SK-N-SH (cell line): ENCODE results near the gene CFAP70. TPM values are rescaled to one million over a fixed set of nuclear protein-coding genes. Genes with fewer than 3 reads are reported as not detected.
"Not testable (repeated sequence)": the region's sequence is repeated elsewhere in the genome, so short reads cannot be mapped to it uniquely, and the experiment has no call there.

Experiments used
- CTCF ChIA-PET: fragments of 300-600, 350-600 bp; formaldehyde crosslinking; extraction: SDS; loops from one replicate; lab custom pipeline; 2021; lab: Yijun Ruan, JAX
- POLR2A ChIA-PET: fragments of 350-600 bp; sonication (Branson Sonifier 250); formaldehyde crosslinking; extraction: SDS; loops from one replicate; lab custom pipeline; 2020; ENCODE audit warnings: antibody characterized with exemption, inconsistent platforms; lab: Yijun Ruan, JAX
- DNase-seq: peaks from one replicate; pipeline ENCODE4 v3.0.0; 2012
- H2AFZ ChIP-seq: fragments of 200-600 bp; sonication (generic); 2 replicates; pipeline ENCODE4 v1.8.1; 2016; ENCODE audit warnings: antibody characterized with exemption, mild to moderate bottlenecking, low read depth
- H3F3A ChIP-seq: fragments of 200-600 bp; sonication (generic); replicated peaks from 2 replicates; pipeline ENCODE3; 2016; ENCODE audit warnings: antibody characterized with exemption, mild to moderate bottlenecking; ENCODE audit not compliant: insufficient read depth
- H3K27ac ChIP-seq, 2 experiments: fragments of 200-500 bp in 1 of 2; fragments of 200-600 bp in 1 of 2; sonication (Bioruptor generic) in 1 of 2; sonication (generic), shearing (Covaris generic) in 1 of 2; 2 replicates each; pipeline versions ENCODE4 v1.5.1 to v1.6.1; 2014 to 2016; ENCODE audit warnings: low read depth in 2 of 2, inconsistent platforms in 1 of 2, low read length in 1 of 2, mild to moderate bottlenecking in 1 of 2, mixed read lengths in 1 of 2
- H3K27me3 ChIP-seq: fragments of 200-600 bp; sonication (generic), shearing (Covaris generic); 2 replicates; pipeline ENCODE4 v1.6.1; 2016; ENCODE audit warnings: mixed run types; ENCODE audit not compliant: insufficient read depth
- H3K36me3 ChIP-seq, 2 experiments: fragments of 200-500 bp in 1 of 2; fragments of 200-600 bp in 1 of 2; sonication (Bioruptor generic) in 1 of 2; sonication (generic) in 1 of 2; replicated peaks in 1 of 2; 2 replicates each; pipeline versions ENCODE3 to v1.5.1; 2014 to 2016; ENCODE audit warnings: low read length in 1 of 2, mild to moderate bottlenecking in 1 of 2; ENCODE audit not compliant: insufficient read depth in 2 of 2, control insufficient read depth in 1 of 2
- H3K4me1 ChIP-seq, 2 experiments: fragments of 200-500 bp in 1 of 2; fragments of 200-600 bp in 1 of 2; sonication (Bioruptor generic) in 1 of 2; sonication (generic), shearing (Covaris generic) in 1 of 2; 2 replicates each; pipeline versions ENCODE4 v1.5.1 to v1.6.1; 2014 to 2016; ENCODE audit warnings: low read depth in 1 of 2, low read length in 1 of 2, mixed run types in 1 of 2; ENCODE audit not compliant: insufficient read depth in 2 of 2, control insufficient read depth in 1 of 2
- H3K4me2 ChIP-seq: fragments of 200-600 bp; sonication (generic), shearing (Covaris generic); 2 replicates; pipeline ENCODE4 v1.6.1; 2017; ENCODE audit warnings: mixed run types
- H3K4me3 ChIP-seq, 2 experiments: fragments of 200-500 bp in 1 of 2; fragments of 200-600 bp in 1 of 2; sonication (Bioruptor generic) in 1 of 2; sonication (generic), shearing (Covaris generic) in 1 of 2; 2 replicates each; pipeline versions ENCODE4 v1.5.1 to v1.8.1; 2014 to 2016; ENCODE audit warnings: low read depth in 2 of 2, inconsistent platforms in 1 of 2, low read length in 1 of 2, mild to moderate bottlenecking in 1 of 2, mixed read lengths in 1 of 2, moderate library complexity in 1 of 2
- H3K79me2 ChIP-seq: fragments of 200-600 bp; sonication (generic); 2 replicates; pipeline ENCODE4 v1.8.1; 2017; ENCODE audit warnings: mild to moderate bottlenecking; ENCODE audit not compliant: insufficient read depth
- H3K9ac ChIP-seq: fragments of 200-600 bp; sonication (generic); 2 replicates; pipeline ENCODE4 v1.6.1; 2017; ENCODE audit warnings: mixed run types
- H3K9me2 ChIP-seq: fragments of 200-600 bp; sonication (generic); 2 replicates; pipeline ENCODE4 v1.6.1; 2017; ENCODE audit warnings: mixed run types
- H3K9me3 ChIP-seq: fragments of 200-600 bp; sonication (generic); 2 replicates; pipeline ENCODE4 v1.6.1; 2017; ENCODE audit warnings: mixed run types, mild to moderate bottlenecking, moderate library complexity
- H4K20me1 ChIP-seq: fragments of 200-600 bp; sonication (generic); 2 replicates; pipeline ENCODE4 v1.6.1; 2017; ENCODE audit warnings: mild to moderate bottlenecking, mixed run types; ENCODE audit not compliant: insufficient read depth
- CHD2 ChIP-seq: fragments of 150-350 bp; IDR thresholded peaks from 2 replicates; pipeline ENCODE4 v1.6.1; 2018; ENCODE audit warnings: low read length; ENCODE audit not compliant: partially characterized antibody
- EP300 ChIP-seq, 2 experiments: IDR thresholded peaks; 2 replicates each; pipeline versions ENCODE4 v1.4.0 to v1.6.1; 2012; ENCODE audit warnings: borderline replicate concordance in 1 of 2, low read depth in 1 of 2, low read length in 1 of 2
- EZH2phosphoT487 ChIP-seq: fragments of 200-600 bp; sonication (generic); IDR thresholded peaks from 2 replicates; pipeline ENCODE4 v1.6.1; 2017; ENCODE audit warnings: low read depth, mixed run types, mild to moderate bottlenecking, antibody characterized with exemption, moderate library complexity, borderline replicate concordance
- FOXJ3 ChIP-seq: sonication (generic); formaldehyde crosslinking; IDR thresholded peaks from 2 replicates; pipeline ENCODE4 v1.5.1; 2020; ENCODE audit warnings: mild to moderate bottlenecking, missing genetic modification reagents
- FOXM1 ChIP-seq: IDR thresholded peaks from 2 replicates; pipeline ENCODE4 v1.4.0; 2012; ENCODE audit warnings: low read depth, mild to moderate bottlenecking
- GABPA ChIP-seq: IDR thresholded peaks from 2 replicates; pipeline ENCODE4 v1.4.0; 2012; ENCODE audit warnings: low read depth, mild to moderate bottlenecking
- IRF3 ChIP-seq: fragments of 150-350 bp; IDR thresholded peaks from 2 replicates; pipeline ENCODE4 v1.6.1; 2016; ENCODE audit warnings: mild to moderate bottlenecking, low read depth, low read length
- MAX ChIP-seq: IDR thresholded peaks from 2 replicates; pipeline ENCODE4 v1.4.0; 2012; ENCODE audit warnings: low read depth
- NFIC ChIP-seq: IDR thresholded peaks from 2 replicates; pipeline ENCODE4 v1.4.0; 2012; ENCODE audit warnings: borderline replicate concordance
- NRF1 ChIP-seq: IDR thresholded peaks from 2 replicates; pipeline ENCODE4 v1.6.1; 2012; ENCODE audit warnings: low read depth, mild to moderate bottlenecking, low read length
- POLR2AphosphoS5 ChIP-seq: IDR thresholded peaks from 2 replicates; pipeline ENCODE4 v1.6.1; 2012; ENCODE audit warnings: low read depth, low read length
- RAD21 ChIP-seq: IDR thresholded peaks from 2 replicates; pipeline ENCODE4 v1.6.1; 2012; ENCODE audit warnings: mild to moderate bottlenecking, low read length
- RCOR1 ChIP-seq: fragments of 150-350 bp; IDR thresholded peaks from 2 replicates; pipeline ENCODE4 v1.6.1; 2017; ENCODE audit warnings: antibody characterized with exemption, low read length
- SMC3 ChIP-seq: IDR thresholded peaks from 2 replicates; pipeline ENCODE4 v1.6.1; 2012; ENCODE audit warnings: low read depth, low read length, improper control_type of control experiment
- TAF1 ChIP-seq: IDR thresholded peaks from 2 replicates; pipeline ENCODE4 v1.6.1; 2012; ENCODE audit warnings: low read depth, mild to moderate bottlenecking, low read length, moderate library complexity, borderline replicate concordance
- TCF12 ChIP-seq: IDR thresholded peaks from 2 replicates; pipeline ENCODE4 v1.4.0; 2012
- TEAD4 ChIP-seq: IDR thresholded peaks from 2 replicates; pipeline ENCODE4 v1.4.0; 2012; ENCODE audit warnings: mild to moderate bottlenecking, borderline replicate concordance; ENCODE audit not compliant: insufficient read depth
- USF1 ChIP-seq: IDR thresholded peaks from 2 replicates; pipeline ENCODE4 v1.4.0; 2012; ENCODE audit warnings: low read depth, borderline replicate concordance
- ZBTB33 ChIP-seq: IDR thresholded peaks from 2 replicates; pipeline ENCODE4 v1.4.0; 2012; ENCODE audit warnings: low read depth, borderline replicate concordance
- WGBS: methylation state at CpG from one replicate; pipeline ENCODE4 v1.1.6; 2017; ENCODE audit warnings: low lambda C conversion rate; 5-methylcytosine and 5-hydroxymethylcytosine counted together
- polyA plus RNA-seq, 3 experiments: library from polyadenylated mRNA; depleted of rRNA; stranded (reverse); fragments of >200 nt; gene quantifications; 2 replicates each; pipeline ENCODE4 v1.2.3, GENCODE V29; 2012

Gene CFAP70
- polyA plus RNA-seq, 1 of the 3 experiments (the other 2 are of a cell fraction): 0.74 TPM

- ChIA-PET POLR2A (interaction anchor here (1.1 kb wide), 1 partner anchor 9 kb away, joined by 3 read pairs; the partner anchor contains the start of gene MRPS16), CTCF (interaction anchor here (1.1 kb wide), 1 partner anchor 383 kb away, joined by 6 read pairs; no protein-coding TSS in a partner anchor)
- Histone ChIP-seq H3K4me2 (no peak overlapping the region), H2AFZ (peak overlapping the region; percentile 58; the same call in 1 of the 2 replicates), H3K4me3 (no peak overlapping the region), H3F3A (peaks cover 16% of the 10 kb centered on the region), H3K36me3 (no peaks in the 10 kb centered on the region), H3K9ac (no peak overlapping the region), H3K9me3 (no peaks in the 10 kb centered on the region), H3K4me1 (peaks cover 0 to 15% of the 10 kb centered on the region in 2 experiments; a peak in 2 of 4 replicates), H4K20me1 (no peaks in the 10 kb centered on the region), H3K27ac (peak overlapping the region in 1 of 2 experiments; percentile 49; a peak in 2 of 4 replicates), H3K79me2 (no peaks in the 10 kb centered on the region), H3K9me2 (no peaks in the 10 kb centered on the region), H3K27me3 (no peaks in the 10 kb centered on the region)
- DNase-seq: no peak
- WGBS: 88% methylated on average over 9 of the region's 9 CpGs
- TF ChIP-seq POLR2AphosphoS5: no peak
- TF ChIP-seq ZBTB33: no peak
- no peak for TF ChIP-seq CHD2
- no peak for TF ChIP-seq IRF3
- no peak for TF ChIP-seq FOXJ3 (CRISPR knock-in tag)
- no peak for TF ChIP-seq EZH2phosphoT487
- TF ChIP-seq TEAD4: no peak
- TF ChIP-seq SMC3: no peak
- TF ChIP-seq NRF1: no peak
- TF ChIP-seq FOXM1: no peak
- TF ChIP-seq GABPA: no peak
- no peak for TF ChIP-seq EP300 (IDR thresholded peaks at IDR 0.05; ENCODE audit: borderline replicate concordance in 1 of 2, low read depth in 1 of 2, low read length in 1 of 2)
- TF ChIP-seq TAF1: no peak
- TF ChIP-seq RCOR1: no peak
- TF ChIP-seq MAX: no peak
- no peak for TF ChIP-seq TCF12
- no peak for TF ChIP-seq RAD21
- TF ChIP-seq USF1: no peak
- no peak for TF ChIP-seq NFIC
Observed at GRCh38 chr10:73261362-73261995, 97.2 kb downstream of the CFAP70 start.

- H3K27me3 ChIP-seq, H3K4me2 ChIP-seq, H3K9ac ChIP-seq, H3K9me2 ChIP-seq, H3K9me3 ChIP-seq, H3K27ac ChIP-seq, H4K20me1 ChIP-seq, H3K36me3 ChIP-seq, H2AFZ ChIP-seq, H3F3A ChIP-seq, POLR2A ChIA-PET, H3K4me1 ChIP-seq, DNase-seq, H3K4me3 ChIP-seq: not testable (repeated sequence)
- CTCF ChIA-PET: interaction anchor here (1.3 kb wide), 1 partner anchor 385 kb away, joined by 3 read pairs; no protein-coding TSS in a partner anchor
- H3K79me2 ChIP-seq: peaks cover 13% of the 10 kb centered on the region
- WGBS: 89% methylated on average over 10 of the region's 10 CpGs
Observed at GRCh38 chr10:73258612-73259011, 100.1 kb downstream of the CFAP70 start.
